Measurements from ENCODE around the gene CASQ2. TPM values are rescaled to one million over a fixed set of nuclear protein-coding genes. Genes with fewer than 3 reads are reported as not detected.

The CASQ2 gene
- total RNA-seq, 1 experiment from 2014 or later = not detected

- H3K27me3 Mint-ChIP-seq (ENCODE audit: insufficient read depth, unreplicated experiment) = peaks cover 36% of the 10 kb centered on the region
- H3K9me3 Mint-ChIP-seq (ENCODE audit: unreplicated experiment) = no peaks in the 10 kb centered on the region
- no peaks in the 10 kb centered on the region for H3K4me1 Mint-ChIP-seq (ENCODE audit: insufficient read depth, unreplicated experiment)
- TF ChIP-seq CTCF (IDR thresholded peaks at IDR 0.05; ENCODE audit: unreplicated experiment) = no peak
- H3K27ac Mint-ChIP-seq (ENCODE audit: low read depth, unreplicated experiment) = no peak overlapping the region
- BruUV-seq (replicated peaks) = no TSS peak
- CTCF ChIA-PET = interaction anchor here (0.6 to 5.7 kb wide), 4 partner anchors 14 to 278 kb away, joined by 3 to 33 read pairs (median 6); no protein-coding TSS in a partner anchor
- no peaks in the 10 kb centered on the region for H3K36me3 Mint-ChIP-seq (ENCODE audit: insufficient read depth, unreplicated experiment)
- H3K4me3 Mint-ChIP-seq (ENCODE audit: unreplicated experiment) = no peak overlapping the region
- intact Hi-C loops (cut with micrococcal nuclease) = no loop called here
- no peak for DNase-seq (ENCODE audit: unreplicated experiment)
- POLR2A ChIA-PET = interaction anchor here (0.7 kb wide), 1 partner anchor 1179 kb away, joined by 4 read pairs; no protein-coding TSS in a partner anchor
Observed at GRCh38 chr1:115702959-115703358, 65.6 kb downstream of the CASQ2 start.

GRCh38 chr1:115701090-115701489 is 67.4 kb downstream of the CASQ2 start:
- no peak for TF ChIP-seq CTCF (IDR thresholded peaks at IDR 0.05; ENCODE audit: unreplicated experiment)
- H3K36me3 Mint-ChIP-seq (ENCODE audit: insufficient read depth, unreplicated experiment) = no peaks in the 10 kb centered on the region
- H3K9me3 Mint-ChIP-seq (ENCODE audit: unreplicated experiment) = no peaks in the 10 kb centered on the region
- BruUV-seq (replicated peaks) = no TSS peak
- ChIA-PET POLR2A (interaction anchor here (0.9 kb wide), 1 partner anchor 16 kb away, joined by 3 read pairs; no protein-coding TSS in a partner anchor), CTCF (interaction anchor here (1.1 to 1.3 kb wide), 2 partner anchors 63 to 93 kb away, joined by 3 to 4 read pairs; no protein-coding TSS in a partner anchor)
- H3K4me3 Mint-ChIP-seq (ENCODE audit: unreplicated experiment) = no peak overlapping the region
- peaks cover 27% of the 10 kb centered on the region for H3K27me3 Mint-ChIP-seq (ENCODE audit: insufficient read depth, unreplicated experiment)
- H3K27ac Mint-ChIP-seq (ENCODE audit: low read depth, unreplicated experiment) = no peak overlapping the region
- intact Hi-C loops (cut with micrococcal nuclease) = no loop called here
- H3K4me1 Mint-ChIP-seq (ENCODE audit: insufficient read depth, unreplicated experiment) = no peaks in the 10 kb centered on the region
- DNase-seq (ENCODE audit: unreplicated experiment) = no peak

GRCh38 chr1:115697619-115698018 is 70.9 kb downstream of the CASQ2 start:
- intact Hi-C loops (cut with micrococcal nuclease) = no loop called here
- Mint-ChIP-seq H3K27ac (ENCODE audit: low read depth, unreplicated experiment) (no peak overlapping the region), H3K27me3 (ENCODE audit: insufficient read depth, unreplicated experiment) (peaks cover 27% of the 10 kb centered on the region), H3K9me3 (ENCODE audit: unreplicated experiment) (no peaks in the 10 kb centered on the region), H3K4me1 (ENCODE audit: insufficient read depth, unreplicated experiment) (no peaks in the 10 kb centered on the region), H3K36me3 (ENCODE audit: insufficient read depth, unreplicated experiment) (no peaks in the 10 kb centered on the region), H3K4me3 (ENCODE audit: unreplicated experiment) (no peak overlapping the region)
- BruUV-seq (replicated peaks) = no TSS peak
- DNase-seq (ENCODE audit: unreplicated experiment) = no peak
- no peak for TF ChIP-seq CTCF (IDR thresholded peaks at IDR 0.05; ENCODE audit: unreplicated experiment)
- CTCF ChIA-PET = no interaction called here
- POLR2A ChIA-PET = no interaction called here

DNA sequence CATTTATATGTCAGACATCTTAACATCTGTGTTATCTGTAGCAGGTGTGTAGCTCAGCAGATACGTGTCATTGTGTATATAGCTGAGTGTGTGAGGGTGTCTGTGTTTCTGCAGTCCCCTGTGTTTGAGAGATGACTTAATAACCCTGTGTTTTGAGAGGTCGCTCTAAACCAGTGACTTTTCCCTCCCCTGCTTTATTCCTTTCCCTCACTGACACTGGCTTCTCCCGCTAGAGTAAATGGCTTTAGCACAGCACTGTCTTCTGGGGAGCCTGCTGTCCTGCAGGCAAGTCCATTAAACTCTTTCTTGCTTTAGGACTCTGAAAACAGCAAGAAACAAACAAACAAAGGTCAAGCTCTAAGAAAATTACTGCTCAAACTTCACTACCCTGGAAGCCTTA is 73.7 kb downstream of the CASQ2 start:
- no peak for DNase-seq (ENCODE audit: unreplicated experiment)
- no peak overlapping the region for H3K4me3 Mint-ChIP-seq (ENCODE audit: unreplicated experiment)
- peaks cover 16% of the 10 kb centered on the region for H3K36me3 Mint-ChIP-seq (ENCODE audit: insufficient read depth, unreplicated experiment)
- CTCF ChIA-PET = interaction anchor here (0.9 to 2.0 kb wide), 3 partner anchors 10 to 70 kb away, joined by 5 to 7 read pairs (median 5); no protein-coding TSS in a partner anchor
- intact Hi-C loops (cut with micrococcal nuclease) = no loop called here
- no peak for TF ChIP-seq CTCF (IDR thresholded peaks at IDR 0.05; ENCODE audit: unreplicated experiment)
- H3K27me3 Mint-ChIP-seq (ENCODE audit: insufficient read depth, unreplicated experiment) = peaks cover 10% of the 10 kb centered on the region
- no TSS peak for BruUV-seq (replicated peaks)
- no peaks in the 10 kb centered on the region for H3K9me3 Mint-ChIP-seq (ENCODE audit: unreplicated experiment)
- H3K27ac Mint-ChIP-seq (ENCODE audit: low read depth, unreplicated experiment) = no peak overlapping the region
- POLR2A ChIA-PET = interaction anchor here (1.1 kb wide), 1 partner anchor 51 kb away, joined by 3 read pairs; no protein-coding TSS in a partner anchor
- no peaks in the 10 kb centered on the region for H3K4me1 Mint-ChIP-seq (ENCODE audit: insufficient read depth, unreplicated experiment)
